ENCODE measurements around the gene NKAIN2.
"Not testable (repeated sequence)": the region's sequence is repeated elsewhere in the genome, so short reads cannot be mapped to it uniquely, and the experiment has no call there.

Gene NKAIN2

GRCh38 chr6:124462750-124463149 lies 659.1 kb downstream of the NKAIN2 start:
- no peak for DNase-seq

GRCh38 chr6:124463271-124463670 lies 659.6 kb downstream of the NKAIN2 start:
- DNase-seq = peak; percentile 66

GRCh38 chr6:124464600-124464999 lies 660.9 kb downstream of the NKAIN2 start:
- DNase-seq = not testable (repeated sequence)

DNA sequence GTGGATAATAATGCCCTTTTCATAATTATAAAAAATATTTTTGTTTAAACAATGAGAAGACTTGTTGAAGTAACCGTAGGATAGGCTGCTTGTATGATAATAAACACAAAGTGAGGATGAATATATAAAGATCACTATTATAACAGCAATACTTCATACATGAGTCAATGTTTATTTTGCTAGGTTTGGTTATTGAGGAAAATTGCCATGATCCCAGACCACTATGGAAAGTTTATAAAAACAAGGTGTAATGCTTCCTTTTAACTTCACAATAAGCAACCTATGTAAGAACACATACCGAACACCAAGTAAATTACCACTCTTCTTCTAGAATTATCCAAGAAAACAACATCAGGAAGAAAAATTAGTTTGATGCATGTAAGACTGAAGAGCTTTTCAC lies 663.3 kb downstream of the NKAIN2 start:
- no peak for DNase-seq

DNA sequence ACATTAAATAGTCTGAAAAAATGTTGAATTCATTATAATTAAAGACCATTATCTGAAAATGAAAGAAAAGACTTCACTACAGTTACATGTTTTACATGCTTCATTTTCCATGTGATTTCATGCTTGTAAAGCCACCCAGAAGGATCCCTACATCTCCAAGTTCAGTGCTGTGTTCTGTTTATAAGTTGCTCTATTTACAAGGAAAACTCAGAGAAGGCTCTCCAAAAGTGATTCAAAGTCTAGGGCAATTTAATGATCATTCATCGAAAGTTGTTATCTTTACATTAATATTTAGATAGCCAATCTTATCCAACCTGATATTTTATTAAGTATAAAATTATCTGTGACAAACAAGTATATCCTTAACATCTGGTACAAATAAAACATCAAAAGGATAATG lies 663.7 kb downstream of the NKAIN2 start:
- no peak for DNase-seq

DNA sequence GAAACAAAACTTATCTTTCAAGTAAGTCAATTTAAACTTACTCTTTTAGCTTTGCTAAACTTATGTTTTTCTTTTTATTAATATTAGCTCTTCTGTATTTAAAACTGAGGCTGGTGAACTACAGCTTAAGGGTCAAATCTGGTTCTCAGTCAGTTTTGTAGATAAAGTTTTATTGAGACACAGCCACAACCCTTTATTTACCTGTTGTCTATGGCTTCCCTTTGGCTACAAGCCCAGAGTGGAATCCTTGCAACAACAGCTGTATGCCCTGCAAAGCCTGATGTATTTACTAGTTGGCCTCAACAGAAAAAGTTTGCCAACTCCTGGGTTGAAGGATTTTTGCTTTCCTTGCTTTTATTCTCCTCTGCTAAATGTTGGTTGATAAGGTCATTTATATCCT lies 667.1 kb downstream of the NKAIN2 start:
- DNase-seq = no peak

GRCh38 chr6:124475176-124475575 lies 671.5 kb downstream of the NKAIN2 start:
- DNase-seq = no peak

DNA sequence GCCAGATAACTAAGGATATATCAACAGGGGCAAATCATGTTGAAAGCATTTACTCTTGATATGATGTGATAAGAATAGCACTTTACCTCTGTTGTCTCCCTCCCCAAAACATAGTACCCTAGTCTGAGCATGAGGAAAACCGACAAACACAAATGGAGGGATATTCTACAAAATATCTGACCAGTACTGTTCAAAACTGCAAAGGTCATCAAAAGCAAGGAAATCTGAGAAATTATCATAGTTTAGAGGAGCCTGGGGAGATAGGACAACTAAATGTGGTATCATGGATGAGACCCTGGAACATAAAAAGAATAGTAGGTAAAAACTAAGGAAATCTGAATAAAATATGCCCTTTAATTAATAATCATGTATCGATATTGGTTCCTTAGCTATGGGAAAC lies 675.2 kb downstream of the NKAIN2 start:
- no peak for DNase-seq

DNA sequence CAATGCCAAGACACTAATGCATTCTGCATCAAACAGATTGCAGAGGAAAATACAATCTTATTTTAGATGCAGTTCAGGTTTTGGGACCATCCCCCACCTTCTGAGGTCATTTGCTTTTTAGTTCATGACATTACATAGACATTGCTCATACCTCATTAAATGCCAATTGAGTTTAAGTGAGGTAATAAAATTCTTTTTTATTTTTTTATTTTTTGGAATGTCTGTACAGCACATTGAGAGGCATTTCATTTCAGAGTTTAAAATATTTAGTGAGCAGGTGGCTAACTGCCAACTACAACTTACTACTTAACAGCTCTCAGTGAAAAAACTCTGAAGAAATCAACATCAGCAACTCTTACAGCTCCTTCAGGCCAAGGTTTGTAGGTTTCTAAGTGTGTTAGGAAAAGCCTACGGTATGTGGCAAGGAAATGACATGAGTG lies 676.3 kb downstream of the NKAIN2 start:
- no peak for DNase-seq

GRCh38 chr6:124482071-124482491 lies 678.4 kb downstream of the NKAIN2 start:
- no peak for DNase-seq

- no peak for DNase-seq
Measured at GRCh38 chr6:124487623-124488431, 684.2 kb downstream of the NKAIN2 start.

DNA sequence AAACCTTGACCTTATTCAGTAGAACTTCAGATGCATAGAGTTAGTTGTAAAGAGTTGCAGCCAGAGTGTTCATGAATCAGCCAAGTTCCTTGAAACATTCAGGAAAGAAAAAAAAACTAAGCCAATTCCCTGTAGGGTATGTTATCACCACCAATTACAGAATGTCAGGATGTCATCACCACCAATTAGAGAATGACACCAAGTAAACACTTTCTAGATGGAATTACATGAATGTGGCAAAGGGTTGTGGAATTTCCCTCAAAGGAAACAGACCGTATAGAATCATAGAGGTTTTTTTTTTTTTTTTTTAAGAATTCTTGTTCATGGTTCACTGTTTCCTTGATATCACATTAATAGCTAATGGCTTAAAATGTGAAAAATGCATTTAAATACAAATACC lies 686.5 kb downstream of the NKAIN2 start:
- DNase-seq = no peak

DNA sequence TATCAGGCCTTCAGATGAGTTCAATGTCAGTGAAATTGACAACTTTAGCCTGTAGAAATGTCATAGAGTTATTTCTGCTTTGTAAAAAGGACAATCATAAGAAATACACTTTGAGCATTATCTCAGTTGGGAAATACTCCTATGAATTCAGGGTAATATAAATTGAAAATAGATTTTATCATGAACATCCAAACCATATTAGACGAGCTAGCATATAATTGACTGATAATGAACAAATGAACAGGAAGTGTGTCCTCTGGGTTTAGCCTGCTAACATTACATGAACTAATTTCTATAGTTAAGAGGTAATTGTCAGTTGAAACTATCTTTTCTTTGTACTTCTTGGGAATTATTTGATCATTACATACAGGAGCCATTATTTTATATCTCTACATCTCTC lies 689.6 kb downstream of the NKAIN2 start:
- DNase-seq = no peak

DNA sequence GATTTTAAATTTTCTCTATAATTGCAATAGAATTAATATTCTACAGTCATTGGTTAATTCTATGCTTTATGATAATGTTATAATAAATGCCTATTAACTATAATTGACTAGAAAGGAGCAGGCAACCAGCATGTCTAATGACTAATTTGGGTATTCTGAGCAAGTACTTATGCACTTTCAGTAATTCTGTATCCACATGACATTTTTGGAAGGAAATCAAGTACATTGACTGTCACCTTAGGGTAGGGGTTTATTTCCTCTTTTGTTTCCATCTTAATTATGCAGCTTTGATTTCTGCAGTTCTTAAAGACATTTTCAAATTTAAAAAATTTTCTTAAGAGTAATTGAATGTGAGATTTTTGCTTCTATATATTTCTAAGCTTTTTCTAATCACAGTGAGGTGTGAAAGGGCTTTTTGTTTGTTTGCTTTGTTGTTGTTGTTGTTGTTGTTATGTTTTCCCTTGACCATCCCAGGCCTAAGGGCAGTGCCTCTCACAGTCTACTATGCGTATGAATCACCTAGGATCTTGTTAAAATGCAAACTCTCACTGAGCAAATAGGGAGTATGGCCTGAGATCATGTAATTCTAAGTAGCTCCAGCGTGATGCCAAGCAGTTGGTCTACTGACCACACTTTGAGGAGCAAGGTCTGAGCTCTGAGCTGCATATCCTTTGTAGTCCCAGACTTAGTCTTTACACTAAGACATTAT lies 691.4 kb downstream of the NKAIN2 start:
- DNase-seq = no peak

DNA sequence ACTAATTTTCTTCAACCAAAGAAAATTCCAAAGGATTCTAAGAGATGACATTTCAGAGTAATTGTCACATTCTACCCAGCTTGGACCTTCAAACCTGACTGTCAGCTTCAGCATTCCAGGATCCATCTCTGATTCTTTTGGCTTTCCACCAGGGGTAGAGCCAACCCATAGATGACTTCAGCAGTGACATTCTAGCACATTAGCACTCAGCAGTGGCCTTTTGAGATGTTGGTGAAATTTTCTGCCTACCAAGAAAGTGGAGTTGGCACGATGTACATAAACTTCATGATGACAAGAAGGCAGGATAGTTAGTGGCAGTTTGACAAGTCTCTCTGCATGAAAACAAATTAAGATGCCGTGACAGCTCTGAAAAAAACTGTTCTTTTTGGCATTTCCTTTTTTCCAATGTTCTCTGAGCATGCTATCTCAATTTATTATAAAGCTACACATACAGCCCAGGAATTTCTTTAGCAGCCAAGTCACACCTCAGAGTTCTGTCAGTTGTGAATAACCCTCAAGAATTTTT lies 692.1 kb downstream of the NKAIN2 start:
- DNase-seq = no peak

- no peak for DNase-seq
Measured at GRCh38 chr6:124496334-124496733, 692.7 kb downstream of the NKAIN2 start.

GRCh38 chr6:124512431-124512830 lies 708.8 kb downstream of the NKAIN2 start:
- DNase-seq = no peak

- no peak for DNase-seq
Measured at GRCh38 chr6:124517339-124517738, 713.7 kb downstream of the NKAIN2 start.

- DNase-seq = no peak
Measured at GRCh38 chr6:124520514-124520913, 716.8 kb downstream of the NKAIN2 start.

- DNase-seq = no peak
Measured at GRCh38 chr6:124522335-124522734, 718.7 kb downstream of the NKAIN2 start.

DNA sequence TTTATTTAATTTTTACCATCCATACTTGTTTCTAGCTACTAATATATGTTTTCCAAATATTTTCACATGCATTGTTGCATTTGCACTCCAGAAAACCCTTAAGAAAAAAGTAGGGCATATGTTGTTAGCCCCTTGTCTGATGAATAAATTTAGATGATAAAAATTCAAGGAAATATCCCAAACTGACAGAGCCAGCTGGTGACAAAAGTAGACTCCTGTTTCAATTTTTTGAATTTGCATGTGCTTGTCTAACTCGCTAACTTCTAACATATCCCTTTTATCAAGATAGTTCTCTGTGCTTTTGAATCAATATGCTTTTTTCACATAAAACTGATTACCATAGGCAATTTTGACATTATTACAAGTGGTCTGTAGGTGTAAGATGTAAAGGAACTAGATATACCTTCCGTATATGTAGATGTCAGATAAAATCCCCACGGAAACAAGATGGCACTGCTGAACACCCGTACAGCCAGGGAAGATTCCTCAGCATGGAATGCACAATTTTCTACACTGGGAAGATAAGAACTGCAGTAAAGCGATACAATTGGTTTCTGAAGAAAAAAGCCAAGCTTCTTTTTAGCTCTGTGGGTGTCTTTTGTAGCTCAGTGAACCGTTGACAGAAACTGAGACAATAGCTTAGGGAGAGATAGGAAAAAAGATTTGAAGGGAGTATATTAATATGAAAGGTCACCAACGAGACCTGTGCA lies 721.0 kb downstream of the NKAIN2 start:
- no peak for DNase-seq

DNA sequence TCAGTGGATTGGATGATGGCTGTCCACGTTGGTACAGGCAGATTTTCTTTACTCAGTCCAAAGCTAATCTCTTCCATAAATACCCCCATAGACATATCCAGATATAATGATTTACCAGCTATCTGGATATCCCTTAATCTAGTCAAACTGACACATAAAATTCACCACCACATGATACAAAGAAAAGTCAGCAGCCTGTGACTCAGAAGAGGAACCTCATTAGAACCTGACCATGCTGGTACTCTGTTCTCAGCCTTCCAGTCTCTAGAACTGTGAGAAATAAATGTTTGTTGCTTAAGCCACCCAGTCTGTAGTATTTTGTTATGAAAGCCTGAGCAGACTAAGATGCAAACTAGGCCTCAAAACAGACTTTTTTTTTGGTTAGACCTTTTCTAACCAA lies 727.3 kb downstream of the NKAIN2 start:
- DNase-seq = no peak

DNA sequence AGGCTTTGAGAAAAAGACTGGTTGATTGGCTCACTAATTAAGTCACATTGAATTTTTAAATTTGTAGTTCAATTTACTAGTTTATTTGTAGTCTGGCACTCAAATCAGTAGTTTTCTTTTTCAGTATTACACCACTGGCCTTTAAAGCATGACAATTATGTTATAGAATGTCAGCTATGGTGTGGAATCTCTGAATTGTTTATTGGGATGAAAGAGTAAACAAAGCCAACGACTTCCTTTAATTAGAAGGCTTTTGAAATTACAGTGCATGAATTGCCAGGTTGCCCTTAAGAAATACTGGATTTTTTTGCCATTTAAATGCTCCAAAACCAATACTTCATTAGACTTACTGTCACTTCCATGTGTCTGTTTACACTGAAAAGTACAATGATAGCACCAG lies 731.6 kb downstream of the NKAIN2 start:
- DNase-seq = no peak

GRCh38 chr6:124535746-124536145 lies 732.1 kb downstream of the NKAIN2 start:
- DNase-seq = no peak
